Glomerular visceral epithelial cell (primary cell): ENCODE measurements around the gene TUFM.
A peak's percentile ranks its signal among the peaks of the same experiment; 100 is the strongest.
"Not testable (repeated sequence)": the region's sequence is repeated elsewhere in the genome, so short reads cannot be mapped to it uniquely, and the experiment has no call there.

Experiments used
- DNase-seq: peaks from one replicate; pipeline ENCODE4 v3.0.0-alpha.2; 2016; ENCODE audit errors: extremely low spot score

The TUFM gene

DNA sequence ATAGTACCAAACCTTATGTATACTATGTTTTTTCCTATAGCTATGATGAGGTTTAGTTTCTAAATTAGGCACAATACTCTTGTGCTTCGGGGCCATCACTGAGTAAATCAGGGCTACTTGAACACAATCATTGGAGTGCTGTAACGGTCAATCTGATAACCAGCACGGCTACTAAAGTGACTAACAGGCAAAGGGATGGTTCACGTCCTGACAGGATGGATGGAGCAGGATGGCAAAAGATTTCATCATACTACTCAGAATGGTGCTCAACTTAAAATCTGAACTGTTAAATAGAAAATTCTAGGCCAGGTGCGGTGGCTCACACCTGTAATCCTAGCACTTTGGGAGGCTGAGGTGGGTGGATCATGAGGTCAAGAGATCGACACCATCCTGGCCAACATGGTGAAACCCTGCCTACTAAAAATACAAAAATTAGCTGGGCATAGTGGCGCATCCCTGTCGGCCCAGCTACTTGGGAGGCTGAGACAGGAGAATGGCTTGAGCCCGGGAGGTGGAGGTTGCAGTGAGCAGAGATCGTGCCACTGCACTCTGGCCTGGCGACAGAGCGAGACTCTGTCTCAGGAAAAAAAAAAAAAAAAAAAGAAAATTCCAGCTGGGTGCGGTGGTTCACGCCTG lies 7.0 kb downstream of the TUFM start:
- no peak for DNase-seq

DNA sequence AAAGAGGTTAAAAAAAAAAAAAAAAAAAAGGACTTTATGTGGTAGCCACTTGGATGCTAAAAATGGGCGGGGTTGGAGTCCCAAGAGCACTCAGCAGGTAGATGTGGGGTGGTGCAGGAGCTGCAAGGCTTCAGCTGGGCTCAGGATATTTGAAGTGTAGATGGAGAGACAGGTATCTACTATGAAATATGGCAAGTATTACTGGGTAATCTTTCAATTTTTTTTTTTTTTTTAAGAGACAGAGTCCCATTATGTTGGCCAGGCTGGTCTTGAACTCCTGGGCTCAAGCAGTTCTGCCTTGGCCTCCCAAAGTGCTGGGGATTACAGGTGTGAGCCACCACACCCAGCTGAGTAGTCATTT lies 7.6 kb downstream of the TUFM start:
- no peak for DNase-seq

DNA sequence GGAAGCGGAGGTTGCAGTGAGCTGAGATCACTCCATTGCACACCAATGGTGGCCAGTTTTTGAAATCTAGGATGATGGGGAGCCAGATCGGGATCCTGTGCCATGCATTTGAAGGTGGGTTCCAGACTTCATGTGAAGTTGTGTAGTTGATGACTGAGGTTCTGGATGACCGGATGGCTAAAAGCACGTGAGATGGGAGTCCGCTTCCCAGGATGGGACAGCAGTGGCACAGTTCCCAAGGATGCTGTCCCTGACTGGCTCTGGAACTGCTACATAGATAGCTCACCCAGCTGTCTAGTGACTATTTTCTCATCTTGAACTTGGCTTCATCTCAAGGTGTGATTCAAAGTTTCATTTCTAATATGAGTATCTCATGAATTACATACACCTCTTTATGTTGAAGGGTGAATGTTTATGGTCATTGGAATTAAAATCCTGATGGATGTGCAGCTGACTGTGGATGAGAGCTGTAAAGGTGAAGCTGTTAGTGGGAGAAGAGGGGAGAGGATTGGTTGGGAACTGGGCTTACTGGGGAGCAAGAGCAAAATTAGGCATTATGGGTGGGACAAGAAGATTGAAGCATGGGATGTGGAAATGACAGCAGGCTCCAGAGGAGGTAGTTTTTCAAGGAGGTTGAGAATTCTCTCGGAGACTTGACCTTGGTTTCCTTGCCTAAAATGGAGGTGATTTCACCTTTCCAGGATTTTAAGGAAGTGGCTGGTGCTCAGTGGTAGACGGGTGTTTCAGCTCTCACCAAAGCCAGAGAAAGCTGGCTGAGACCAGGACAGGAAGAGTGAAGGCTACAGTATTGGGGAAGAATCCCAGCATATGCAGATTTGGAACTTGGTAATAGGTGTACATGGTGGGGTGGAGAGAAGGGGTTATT lies 8.2 kb downstream of the TUFM start:
- no peak for DNase-seq

DNA sequence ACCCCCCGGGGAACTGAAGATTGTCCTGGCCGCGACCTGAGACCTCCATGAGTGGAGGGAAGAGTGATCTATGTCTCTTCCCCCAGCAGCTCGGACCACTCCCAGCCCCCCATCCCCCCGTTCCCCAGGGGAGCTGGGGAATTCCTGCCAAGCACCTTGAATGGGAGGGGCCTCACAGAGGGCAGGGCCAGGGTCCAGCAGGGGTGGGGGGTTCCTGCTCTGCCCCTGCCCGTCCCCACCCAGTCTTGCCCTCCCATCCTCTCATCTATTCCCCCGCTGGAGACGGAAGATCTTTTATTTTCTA lies 9.4 kb downstream of the TUFM start:
- no peak for DNase-seq

GRCh38 chr16:28835864-28836760 lies 10.0 kb downstream of the TUFM start:
- DNase-seq: no peak

- DNase-seq: no peak
Observed at GRCh38 chr16:28834873-28835863, 11.0 kb downstream of the TUFM start.

- no peak for DNase-seq
Observed at GRCh38 chr16:28834349-28834748, 11.8 kb downstream of the TUFM start.

- no peak for DNase-seq
Observed at GRCh38 chr16:28830531-28830930, 15.6 kb downstream of the TUFM start.

DNA sequence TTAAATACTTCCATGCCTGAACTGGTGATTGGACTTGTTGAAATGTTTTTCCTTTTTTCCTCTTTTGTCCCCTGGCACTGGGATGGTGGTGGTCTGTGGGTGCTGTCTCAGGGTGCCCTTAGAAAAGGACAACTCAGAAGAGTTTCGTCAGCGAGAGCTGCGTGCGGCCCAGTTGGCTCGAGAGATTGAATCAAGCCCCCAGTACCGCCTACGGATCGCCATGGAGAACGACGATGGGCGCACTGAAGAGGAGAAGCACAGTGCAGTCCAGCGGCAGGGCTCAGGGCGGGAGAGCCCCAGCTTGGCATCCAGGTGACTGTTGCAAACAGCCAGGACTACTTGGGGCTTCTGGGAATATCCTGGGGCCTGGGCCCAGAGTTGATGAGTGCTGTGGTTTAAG lies 16.4 kb downstream of the TUFM start:
- DNase-seq: no peak

- DNase-seq: no peak
Observed at GRCh38 chr16:28826141-28826540, 20.0 kb downstream of the TUFM start.

GRCh38 chr16:28824717-28824973 lies 21.5 kb downstream of the TUFM start:
- DNase-seq: no peak

DNA sequence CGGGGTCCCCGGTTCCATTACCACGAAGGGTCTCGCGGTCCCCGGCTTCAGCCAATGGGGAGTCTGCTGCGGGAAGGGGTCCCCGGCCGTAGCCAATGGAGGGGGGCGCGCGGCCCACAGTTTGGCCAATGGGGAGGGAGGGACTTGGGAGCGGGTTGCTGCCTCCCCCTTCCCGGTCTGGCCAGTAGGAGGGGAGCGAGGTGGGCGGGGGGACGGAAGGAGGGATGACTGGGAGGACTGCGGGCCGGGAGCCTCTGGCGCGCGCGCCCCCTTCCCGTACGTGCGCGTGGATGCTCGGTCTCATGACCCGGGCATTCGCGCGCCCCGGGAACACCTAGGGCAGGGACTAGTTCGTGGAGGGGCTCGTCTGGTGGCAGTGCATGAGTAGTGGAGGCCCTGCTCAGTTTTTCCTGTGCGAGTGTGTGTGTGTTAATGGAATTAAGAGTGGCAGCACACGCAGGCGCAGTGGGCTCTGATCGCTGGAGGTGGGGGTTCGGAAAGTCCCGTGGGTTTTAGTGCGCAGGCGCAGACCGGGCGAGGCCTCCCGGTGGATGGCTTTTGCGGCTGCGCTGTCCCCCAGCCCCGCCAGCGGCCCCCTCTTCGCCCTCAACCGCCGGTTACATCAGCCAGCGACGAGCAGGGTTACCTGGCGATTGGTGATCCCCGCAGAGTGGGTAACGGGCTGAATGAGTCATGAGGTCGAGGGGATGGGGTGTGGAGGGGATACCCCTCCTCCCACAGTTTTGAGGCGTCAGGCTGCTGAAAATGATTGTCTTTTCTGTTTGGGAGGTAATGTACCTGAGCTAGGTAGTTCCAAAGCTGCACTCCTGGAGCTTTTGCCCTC lies 22.1 kb downstream of the TUFM start:
- peak; percentile 96 for DNase-seq

DNA sequence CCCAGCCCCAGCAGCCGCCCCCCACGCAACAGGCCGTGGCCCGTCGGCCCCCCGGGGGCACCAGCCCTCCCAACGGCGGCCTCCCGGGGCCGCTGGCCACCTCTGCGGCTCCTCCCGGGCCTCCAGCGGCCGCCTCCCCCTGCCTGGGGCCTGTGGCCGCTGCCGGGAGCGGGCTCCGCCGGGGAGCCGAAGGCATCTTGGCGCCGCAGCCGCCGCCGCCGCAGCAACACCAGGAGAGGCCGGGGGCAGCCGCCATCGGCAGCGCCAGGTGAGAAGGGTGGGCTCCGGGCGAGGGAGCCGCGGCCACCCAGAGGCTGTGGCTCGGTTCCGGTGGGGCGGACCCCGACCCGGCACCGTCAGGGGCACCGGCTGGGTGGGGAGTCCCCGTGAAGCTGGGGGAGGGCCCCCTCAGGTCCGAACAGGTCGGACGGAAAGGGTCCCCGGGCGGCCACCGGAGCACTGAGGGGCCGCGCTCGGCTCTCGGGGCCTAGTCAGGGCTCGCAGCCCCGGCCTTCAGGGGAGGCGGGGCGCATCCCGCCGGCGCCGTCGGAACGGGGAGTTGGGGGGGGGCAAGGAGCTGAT lies 22.8 kb downstream of the TUFM start:
- DNase-seq: no peak

GRCh38 chr16:28822520-28823290 lies 23.4 kb downstream of the TUFM start, which contains the start of gene ATXN2L:
ATXN2L (plus strand) TSS chr16:28822999; CDS start chr16:28823260, 261 bp downstream.
- DNase-seq: peak; percentile 92

GRCh38 chr16:28821874-28822519 lies 24.2 kb downstream of the TUFM start:
- no peak for DNase-seq

- not testable (repeated sequence) for DNase-seq
Observed at GRCh38 chr16:28820546-28820945, 25.6 kb downstream of the TUFM start.

DNA sequence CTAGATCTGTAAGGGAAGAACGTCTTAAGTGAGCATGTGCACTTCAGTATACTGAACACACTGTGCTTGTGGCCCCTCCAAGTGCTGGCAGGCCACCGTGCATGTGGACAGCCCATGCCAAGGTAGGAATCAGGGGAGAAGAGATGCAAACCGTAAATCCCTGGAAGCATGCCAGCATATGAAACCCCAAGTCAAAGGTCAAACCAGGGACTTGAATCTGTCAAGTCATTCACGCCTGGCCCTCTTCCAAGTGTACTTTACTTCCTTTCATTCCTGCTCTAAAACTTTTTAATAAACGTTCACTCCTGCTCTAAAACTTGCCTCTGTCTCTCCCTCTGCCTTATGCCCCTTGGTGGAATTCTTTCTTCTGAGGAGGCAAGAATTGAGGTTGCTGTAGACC lies 26.1 kb downstream of the TUFM start:
- no peak for DNase-seq

- DNase-seq: not testable (repeated sequence)
Observed at GRCh38 chr16:28807445-28808120, 38.6 kb downstream of the TUFM start.
